ENCODE measurements around the gene SORBS1.

SORBS1 gene

DNA sequence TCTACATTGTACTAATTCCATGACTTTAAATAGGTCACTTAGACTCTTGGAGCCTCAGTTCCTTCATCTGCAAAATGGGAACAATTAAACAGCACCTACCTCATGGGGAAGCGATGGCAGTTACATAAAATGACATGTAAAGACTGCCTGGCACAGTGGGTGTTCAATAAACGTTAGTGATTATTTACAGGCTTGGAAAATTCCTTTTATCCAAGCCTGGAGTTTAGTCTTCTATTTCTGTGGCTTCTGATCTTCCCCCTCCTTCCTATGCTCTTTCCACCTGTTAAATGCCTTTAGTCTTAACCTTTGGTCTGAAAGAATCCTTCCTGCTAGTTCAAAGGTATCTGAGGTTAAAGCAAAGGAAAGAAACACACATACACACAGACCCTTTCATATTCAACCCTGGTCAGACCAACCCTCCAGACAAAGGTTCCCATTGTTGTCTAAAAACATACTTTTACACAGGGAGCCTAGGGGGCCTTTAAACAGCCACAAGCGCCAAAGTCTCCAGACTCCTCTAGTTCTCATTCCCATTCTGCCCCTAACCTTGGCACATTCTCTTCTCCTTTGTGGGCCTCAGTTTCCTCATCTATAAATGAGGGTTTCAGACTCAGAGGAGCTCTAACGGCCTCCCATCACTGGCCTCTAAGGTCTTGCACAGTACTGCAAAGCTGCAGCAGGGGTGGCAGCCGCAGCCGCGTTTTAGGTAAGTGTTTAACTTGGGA, 21.4 kb downstream of the SORBS1 start:
- DNase-seq (ENCODE audit: low read depth in 2 of 2), result no peak

DNA sequence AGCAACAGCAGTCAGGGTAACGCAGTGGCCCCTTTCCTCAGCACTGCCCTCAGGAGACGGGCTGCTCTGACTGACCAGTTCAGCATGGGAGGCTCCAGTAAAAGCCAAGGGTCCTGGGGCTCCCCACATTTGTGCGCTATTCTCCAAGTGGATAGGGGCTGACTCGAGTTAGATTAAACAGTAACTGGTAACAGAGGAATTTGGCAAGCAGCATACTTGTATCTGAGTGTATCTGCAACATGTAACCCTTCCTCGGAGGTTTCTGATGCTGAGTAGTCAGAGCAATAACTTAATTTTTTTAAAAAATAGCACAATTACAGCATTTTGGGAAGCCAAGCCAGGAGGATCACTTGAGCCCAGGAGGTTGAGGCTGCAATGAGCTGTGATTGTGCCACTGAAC, 22.8 kb downstream of the SORBS1 start:
- DNase-seq (ENCODE audit: low read depth in 2 of 2), result no peak

DNA sequence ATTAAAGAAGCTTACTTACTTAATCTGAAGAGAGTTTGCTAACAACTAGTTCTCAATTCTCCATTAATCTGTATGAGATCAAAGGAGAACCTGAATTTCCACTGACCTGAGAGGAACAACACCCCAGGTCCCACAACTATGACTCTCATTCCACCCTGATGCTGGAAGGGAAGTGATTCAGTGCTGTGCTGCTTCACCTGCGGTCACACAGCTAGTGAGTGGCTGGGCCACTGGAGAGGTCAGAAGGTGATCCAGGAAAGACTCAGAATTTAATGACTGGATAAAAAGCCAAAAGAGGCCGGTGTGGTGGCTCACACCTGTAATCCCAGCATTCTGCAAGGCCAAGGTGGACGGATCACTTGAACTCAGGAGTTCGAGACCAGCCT, 23.6 kb downstream of the SORBS1 start:
- no peak for DNase-seq (ENCODE audit: low read depth in 2 of 2)

DNA sequence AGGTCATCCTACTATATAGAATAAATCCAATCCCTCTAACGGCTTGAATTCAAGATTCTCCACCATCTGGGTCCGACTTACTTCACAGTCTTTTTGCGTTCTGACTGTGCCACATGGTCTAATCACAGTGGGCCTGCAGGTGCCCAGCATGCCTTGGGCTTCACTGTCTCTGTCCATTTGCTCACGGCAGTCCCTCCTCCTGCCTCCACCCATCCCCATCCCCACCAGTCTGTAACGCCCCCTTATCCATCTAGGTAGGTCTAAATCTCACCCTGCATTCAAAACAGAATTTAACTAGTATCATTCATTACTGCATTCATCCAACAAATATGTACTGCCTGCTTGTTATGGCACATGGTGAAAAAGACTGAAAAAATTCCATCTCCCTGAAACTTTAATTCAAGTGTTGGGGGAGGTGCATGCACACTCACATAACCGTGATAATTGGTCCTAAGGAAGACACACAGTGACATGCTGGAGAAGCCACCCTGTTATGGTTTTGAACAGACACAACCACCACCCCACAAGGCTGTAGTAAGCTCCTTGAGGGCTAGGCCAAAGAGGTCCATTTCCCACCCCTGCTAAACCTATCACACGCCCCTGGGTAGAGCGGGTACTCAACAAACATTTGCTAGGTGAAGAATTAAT, 24.2 kb downstream of the SORBS1 start:
- no peak for DNase-seq (ENCODE audit: low read depth in 2 of 2)

DNA sequence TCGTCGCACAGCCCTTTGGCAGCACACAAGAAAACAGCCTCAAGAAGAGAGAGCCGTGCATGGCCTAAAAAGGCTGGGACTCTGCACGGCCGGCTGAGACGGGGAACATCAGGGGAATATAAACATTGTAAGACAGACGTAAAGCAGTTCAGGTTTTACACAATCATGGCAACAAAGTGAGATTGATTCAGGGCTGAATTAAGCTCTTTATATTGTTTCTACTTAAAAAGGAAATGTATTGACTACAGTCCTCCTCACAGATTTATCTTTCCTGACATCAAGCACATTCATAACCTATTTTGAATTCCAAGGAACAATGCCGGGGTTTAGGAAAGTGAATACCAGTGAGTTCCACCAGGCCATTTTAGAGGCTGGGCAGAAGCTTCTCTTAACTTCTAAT, 25.2 kb downstream of the SORBS1 start:
- DNase-seq (ENCODE audit: low read depth in 2 of 2), result no peak

DNA sequence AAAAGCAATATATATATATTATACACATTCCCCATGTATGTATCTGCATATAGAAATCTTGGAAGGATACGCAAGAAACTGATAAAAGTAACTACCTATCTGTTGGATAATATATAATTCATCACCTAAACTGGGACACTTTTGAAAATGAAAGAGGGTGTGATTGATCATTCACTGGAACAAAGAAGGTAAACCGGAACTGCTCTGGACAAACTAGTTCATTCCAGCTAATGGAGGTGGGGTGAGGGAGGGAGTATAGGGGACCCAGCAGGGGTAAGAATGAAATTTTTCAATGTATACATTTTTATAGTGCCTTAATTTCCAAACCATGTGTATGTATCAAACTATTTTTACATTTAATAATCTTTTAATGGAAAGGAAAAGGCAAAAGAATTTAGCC, 25.6 kb downstream of the SORBS1 start:
- no peak for DNase-seq (ENCODE audit: low read depth in 2 of 2)

DNA sequence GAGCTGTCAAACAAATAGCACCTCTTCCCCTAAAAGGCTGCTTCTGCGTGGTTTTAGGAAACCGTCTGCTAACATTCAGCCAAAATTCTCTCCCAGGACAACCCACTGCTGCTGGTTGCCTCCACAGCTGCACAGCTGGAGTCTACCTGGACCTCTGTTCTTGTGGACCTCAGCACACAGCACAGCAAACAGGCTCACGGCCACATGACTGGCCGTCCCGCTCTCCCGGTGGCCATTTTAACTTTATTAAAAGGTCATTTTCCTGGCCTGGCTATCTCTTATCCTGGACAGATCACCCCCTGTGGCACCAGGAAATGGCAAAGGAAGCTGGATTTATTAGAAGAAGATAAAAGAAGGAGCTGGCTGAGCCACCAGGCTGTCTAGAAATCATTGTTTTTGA, 27.6 kb downstream of the SORBS1 start:
- DNase-seq (ENCODE audit: low read depth in 2 of 2), result no peak

DNA sequence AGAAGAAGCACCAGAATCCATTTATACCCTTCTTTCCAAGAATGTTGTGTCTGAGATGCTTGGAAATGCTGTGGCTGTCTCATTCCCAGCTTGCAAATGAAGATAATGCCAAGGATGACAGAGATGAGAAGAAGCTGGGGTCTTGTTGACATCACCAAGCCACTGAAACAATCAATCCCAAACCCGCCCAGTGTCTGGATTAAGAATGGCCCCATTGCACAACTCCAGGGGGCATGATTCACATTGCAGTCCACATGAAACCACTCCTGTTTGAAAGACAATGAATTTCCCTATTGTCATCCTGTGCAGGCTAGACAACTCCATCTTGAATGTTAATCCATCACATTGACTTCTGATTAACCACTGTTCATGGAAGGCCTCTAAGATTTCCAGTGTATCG, 28.6 kb downstream of the SORBS1 start:
- no peak for DNase-seq (ENCODE audit: low read depth in 2 of 2)

DNA sequence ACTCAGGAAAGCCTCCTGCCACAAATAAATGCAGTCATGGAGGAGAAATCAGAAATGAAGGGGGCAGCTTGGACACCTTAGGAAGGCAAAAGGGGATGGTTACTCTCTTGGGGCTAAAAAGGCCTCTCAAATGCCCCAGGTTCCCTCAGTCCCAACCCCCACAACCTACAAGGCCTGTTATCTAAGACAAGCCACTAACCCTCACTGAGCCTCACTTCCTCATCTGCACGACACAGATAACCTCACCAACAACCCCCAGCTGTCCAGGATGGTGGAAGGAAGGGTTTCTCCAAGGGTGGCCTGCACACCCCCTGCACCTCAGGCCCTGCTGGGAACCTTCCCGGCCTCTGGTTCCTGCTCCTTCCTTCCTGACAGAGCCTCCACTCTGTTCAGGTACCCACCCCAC, 29.2 kb downstream of the SORBS1 start:
- no peak for DNase-seq (ENCODE audit: low read depth in 2 of 2)

DNA sequence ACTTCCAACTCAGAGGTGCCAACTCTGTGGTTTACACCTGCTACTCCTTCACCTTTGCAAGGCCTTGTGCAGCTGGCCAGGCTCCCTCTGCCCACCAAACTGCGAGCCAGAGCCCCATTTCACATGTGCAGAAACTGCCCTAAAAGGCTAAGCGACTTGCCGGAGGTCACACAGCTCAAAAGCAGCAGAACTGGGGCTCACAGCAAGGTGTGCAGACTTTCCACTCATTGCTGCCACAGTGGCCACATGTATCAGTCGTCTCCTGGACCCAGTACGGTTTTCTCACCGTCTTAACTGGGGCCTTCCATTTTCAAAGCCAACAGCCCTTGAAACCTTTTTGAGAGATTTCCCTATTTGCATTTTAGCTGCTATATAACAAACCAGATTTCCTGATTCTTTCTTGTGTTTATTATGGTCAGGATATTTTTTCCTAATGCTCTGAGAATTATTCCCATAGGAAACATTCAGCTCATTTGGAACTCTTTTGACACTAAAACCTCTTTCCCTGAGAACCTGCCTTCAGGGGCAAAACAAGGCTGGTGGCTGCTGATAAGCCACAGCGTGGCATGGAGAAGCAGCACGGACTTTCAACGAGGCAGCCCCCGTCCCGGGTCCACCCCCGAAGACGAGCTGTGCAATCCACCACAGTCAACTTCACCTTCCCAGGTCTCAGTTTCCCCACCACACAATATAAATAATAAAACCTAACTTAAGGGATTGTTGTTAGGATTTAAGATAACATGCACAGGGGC, 29.9 kb downstream of the SORBS1 start:
- DNase-seq (ENCODE audit: low read depth in 2 of 2), result no peak

DNA sequence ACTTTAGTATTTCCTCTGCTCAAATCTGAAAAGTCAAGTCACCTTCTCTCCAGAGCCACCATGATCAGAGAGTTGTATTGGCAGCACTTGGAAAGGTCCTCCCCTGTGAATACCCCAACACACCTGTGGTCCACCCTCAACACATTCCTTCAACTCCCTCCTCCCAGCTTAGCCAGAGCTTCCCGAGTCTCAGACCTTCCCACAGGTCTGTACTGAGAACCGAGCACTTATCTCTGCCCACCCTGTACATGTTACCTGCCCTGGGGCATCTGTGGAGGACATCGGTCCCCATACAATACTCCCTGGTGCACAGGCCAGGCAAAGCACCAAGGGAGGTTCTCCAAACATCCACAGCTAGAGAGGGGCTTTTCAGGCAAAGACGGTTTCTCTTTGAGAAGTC, 30.6 kb downstream of the SORBS1 start:
- DNase-seq (ENCODE audit: low read depth in 2 of 2), result no peak

DNA sequence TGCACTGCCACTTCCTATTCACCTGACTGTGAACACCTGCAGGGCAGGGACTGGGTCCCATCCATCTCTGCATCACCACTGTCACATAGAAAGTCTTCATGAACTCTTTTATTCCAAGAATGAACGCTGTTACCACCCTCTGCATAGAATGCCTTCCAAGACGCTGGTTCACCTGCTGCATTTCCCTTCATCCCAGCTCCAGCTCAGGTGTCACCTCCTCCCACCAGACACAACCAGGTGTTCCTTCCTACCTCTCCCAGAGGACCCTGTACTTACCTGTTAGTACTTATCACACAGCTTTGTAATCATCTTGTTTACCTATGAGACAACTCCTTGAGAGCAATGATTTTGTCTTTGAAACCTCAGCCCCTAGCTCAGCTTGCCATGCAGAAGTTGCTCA, 31.1 kb downstream of the SORBS1 start:
- DNase-seq (ENCODE audit: low read depth in 2 of 2), result no peak

DNA sequence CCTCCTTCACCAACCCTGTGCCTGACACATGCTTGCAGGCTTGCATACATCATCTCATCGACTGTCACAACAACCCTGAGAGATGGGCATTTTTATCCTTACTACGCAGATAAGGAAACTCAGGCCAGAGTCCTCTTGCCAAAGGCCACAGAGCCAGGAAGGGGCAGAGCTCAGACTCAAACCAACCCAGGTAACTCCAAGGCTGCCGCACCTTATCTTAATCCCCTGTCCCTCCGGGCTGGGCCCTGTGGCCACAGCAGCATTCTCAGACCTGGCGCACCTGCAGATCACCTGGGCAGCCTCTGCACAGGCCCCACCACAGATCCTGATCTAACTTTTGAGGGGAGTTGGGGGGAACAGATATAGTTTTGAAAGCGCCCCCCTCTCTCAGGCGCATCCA, 35.1 kb downstream of the SORBS1 start:
- no peak for DNase-seq (ENCODE audit: low read depth in 2 of 2)

DNA sequence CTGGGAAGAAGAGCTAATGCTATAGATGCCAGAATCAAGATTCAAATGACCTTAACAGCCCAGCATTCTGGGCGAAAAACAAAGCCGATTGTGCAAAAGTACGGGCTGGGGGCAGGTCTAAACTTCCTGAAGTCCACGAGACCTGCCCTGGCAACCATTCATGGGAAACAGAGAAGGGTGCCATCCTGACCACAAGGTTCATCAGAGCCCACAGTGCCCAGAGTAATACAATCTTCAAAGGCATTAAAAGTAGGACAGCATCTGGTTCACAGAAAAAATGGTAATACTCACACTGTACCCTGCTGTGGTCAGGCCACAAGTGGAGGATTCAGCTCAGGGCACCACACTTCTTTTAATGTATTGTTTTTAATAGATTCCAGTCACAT, 36.1 kb downstream of the SORBS1 start:
- no peak for DNase-seq (ENCODE audit: low read depth in 2 of 2)

DNA sequence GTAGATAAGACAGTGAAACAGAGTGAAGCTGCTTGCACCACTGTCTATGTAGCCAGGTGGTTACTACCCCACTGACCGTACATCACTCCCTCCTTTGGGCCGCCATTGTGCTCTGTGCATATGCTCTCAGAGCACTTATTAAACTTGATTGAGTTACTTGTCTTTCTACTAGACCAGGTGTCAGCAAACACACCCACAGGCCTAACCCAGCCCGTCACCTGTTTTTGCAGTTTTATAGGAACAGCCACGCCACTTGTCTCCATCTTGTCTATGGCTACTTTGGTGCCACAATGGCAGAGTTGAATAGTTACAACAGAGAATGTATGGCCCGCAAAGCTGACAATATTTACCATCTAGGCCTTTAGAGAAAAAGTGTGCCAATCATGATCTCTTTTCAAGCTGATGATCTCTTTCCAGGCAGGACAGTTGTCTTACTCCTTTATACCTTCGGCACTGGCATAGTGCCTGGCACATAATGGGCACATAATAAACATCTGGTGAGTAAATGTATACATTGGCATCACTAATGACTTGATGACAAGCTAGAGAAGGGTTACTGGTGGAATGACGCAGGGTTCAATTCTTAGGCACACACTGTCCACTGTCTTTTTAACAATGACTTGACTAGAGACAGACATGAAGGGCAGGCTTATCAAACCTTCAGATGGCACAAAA, 36.7 kb downstream of the SORBS1 start:
- no peak for DNase-seq (ENCODE audit: low read depth in 2 of 2)

DNA sequence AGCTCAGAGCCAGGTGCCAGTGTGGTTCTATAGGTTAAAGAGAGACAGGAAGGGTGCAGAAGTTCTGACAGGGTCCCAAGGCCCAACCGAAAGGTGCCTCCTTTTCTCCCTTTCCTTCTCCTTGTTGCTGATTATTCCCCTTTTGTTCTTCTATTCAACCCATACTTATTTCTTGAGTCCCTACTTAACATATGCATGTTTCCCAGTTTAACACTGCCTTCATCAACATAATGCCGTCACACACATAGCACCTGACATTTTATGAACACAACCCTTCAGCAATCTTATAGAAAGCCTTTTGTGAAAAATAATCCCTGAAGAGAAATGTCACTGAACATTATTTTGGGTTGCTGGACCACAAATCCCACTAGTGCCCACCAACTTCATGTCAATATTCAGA, 39.1 kb downstream of the SORBS1 start:
- no peak for DNase-seq (ENCODE audit: low read depth in 2 of 2)

DNA sequence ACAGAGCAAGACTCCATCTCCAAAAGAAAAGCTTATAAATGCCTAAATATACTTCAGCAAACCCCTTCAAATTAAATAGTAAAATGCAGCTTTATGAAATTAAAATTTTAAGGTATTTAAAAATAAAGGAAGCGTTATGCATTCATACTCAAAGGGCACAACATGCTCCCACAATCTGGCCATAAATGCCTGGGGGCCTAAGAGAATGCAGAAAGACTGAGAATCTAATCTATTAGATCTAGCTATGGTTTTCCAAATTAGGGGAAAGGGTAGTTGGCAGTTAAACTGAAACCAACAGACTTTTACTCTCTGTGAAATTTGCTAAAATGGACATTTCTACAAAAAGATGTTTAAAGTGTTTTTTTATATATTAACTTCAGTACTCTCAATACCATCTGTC, 40.6 kb downstream of the SORBS1 start:
- DNase-seq (ENCODE audit: low read depth in 2 of 2), result no peak

DNA sequence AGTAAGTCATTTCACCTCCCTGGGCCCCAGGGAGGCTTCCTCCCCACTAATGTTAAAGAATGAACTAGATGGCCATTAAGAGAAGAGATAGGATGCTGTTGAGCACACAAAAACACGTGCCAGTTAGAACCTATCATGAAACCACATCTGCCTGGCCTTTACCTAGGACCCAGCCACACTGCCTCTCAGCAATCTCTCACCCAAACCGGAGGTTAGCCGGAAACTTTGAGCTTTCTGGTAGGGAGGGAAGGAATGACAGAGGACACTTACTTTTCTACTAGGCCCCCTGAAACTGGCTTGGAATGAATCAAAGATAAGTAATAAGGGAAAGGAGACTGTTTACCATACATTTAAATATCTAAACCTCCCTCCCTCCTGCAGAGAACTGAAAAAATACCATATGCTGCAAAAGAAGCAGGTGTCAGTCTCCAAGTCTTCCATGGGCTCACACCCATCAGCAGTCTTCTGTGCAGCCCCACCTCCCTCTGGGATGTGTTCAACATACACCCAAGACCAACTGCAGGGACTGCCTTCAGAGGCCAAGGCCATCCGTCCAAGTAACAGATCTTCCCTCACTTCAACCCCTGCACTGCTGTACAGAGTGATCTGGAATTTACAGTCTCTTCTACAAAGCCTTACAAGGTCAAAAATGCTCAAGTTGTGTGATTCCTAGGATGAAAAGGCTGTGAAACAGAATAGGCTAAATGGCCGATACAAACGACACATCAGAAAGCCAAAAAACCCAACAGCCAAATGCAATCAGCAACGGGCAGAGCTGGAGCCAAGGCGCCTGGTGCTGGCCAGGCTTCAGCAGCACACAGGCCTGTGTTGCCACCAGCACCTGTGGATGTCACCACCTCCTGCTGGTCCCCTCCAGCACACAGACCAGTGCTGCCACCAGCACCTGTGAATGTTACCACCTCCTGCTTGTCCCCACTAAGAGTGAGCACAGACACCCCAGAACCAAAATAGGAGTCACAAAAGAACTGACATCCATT, 42.4 kb downstream of the SORBS1 start:
- DNase-seq (ENCODE audit: low read depth in 2 of 2), result no peak

DNA sequence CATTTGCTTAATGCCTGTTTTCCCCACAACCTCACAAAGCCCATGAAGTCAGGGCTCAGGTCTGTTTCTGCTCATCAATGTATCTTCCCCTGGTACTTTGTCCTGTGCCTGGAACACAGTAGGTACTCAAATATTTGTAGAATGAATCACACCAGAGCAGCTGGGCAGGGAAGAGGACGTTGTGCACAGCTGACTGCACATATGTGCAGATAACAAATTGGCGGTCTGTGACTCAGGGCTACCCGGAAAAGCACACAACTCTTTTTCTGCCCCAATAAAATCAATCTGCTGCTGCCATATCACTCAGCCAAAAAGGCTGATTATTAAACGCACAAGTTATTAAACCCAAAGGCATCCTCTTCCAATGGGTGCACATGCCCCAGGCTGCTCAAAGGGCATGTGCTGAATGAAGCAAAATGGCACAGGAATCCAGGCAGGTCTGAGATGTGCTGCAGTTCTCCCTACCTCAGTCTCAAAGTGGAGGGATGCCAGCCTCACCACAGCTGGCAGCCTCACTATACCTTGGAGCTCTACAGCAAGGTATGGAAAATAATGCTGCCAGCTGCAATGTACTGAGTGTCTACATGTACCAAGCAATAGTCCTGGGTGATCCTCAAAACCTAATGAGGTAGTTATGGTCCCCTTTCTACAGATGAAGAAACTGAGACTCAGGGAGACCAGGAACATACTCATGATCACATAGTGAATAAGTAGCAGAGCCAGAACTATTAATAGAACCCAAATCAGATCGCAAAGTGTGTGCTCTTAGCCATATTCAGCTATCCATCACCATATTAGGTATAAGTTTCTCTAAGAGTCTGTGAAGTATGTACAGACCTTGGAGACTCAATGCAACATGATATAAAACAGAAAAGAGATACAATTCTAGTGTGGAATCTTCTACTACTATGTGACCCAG, 43.4 kb downstream of the SORBS1 start:
- no peak for DNase-seq (ENCODE audit: low read depth in 2 of 2)

DNA sequence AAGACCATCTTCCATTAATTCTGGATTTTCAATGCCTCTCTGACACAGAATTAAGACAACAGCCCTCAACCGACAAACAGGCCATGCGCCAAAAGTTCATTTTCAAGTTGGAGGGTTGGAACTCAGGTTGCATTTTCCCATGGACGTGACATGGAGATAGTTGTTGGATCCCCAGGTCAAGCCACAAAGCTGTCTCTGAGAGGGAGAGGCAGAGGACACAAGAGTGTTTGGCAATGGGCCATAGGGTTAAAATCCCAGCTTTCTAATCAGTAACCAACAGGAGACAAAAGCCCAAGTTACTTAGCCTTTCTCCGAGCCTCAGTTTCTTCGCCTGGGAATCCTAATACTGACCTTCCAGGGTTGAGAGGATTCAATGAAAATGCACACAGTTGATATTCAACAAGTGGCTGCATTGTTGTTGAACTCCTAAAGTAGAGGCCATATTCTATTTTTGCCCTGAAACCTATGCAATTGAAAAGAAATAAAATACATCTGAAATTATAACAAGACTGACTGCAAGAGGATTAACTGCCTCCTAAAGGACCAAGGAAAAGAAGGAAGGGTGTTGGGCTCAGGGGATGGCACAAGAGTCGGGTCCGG, 44.3 kb downstream of the SORBS1 start:
- no peak for DNase-seq (ENCODE audit: low read depth in 2 of 2)
